Mesothelial cell of epicardium (in vitro differentiated cells): Measurements from ENCODE around the gene M1AP. TPM values are rescaled to one million over a fixed set of nuclear protein-coding genes. Genes with fewer than 3 reads are reported as not detected.

Experiments
- DNase-seq, 2 experiments: peaks; one replicate each; pipeline ENCODE4 v3.0.0; 2021; ENCODE audit warnings: low spot score in 2 of 2; ENCODE audit not compliant: unreplicated experiment in 2 of 2
- H3K27ac Mint-ChIP-seq: 2 replicates; pipeline ENCODE4 v1.8.0; 2021; ENCODE audit warnings: mixed read lengths
- H3K27me3 Mint-ChIP-seq: 2 replicates; pipeline ENCODE4 v1.8.0; 2021; ENCODE audit warnings: low read depth, mixed read lengths
- H3K36me3 Mint-ChIP-seq: 2 replicates; pipeline ENCODE4 v1.8.0; 2021; ENCODE audit warnings: mixed read lengths
- H3K4me1 Mint-ChIP-seq: 2 replicates; pipeline ENCODE4 v1.8.0; 2021; ENCODE audit warnings: mixed read lengths
- H3K4me3 Mint-ChIP-seq: 2 replicates; pipeline ENCODE4 v1.8.0; 2021; ENCODE audit warnings: mild to moderate bottlenecking, moderate library complexity, mixed read lengths
- H3K9me3 Mint-ChIP-seq: 2 replicates; pipeline ENCODE4 v1.8.0; 2021; ENCODE audit warnings: mixed read lengths
- CTCF ChIP-seq: fragments of 200-600 bp; sonication (generic); IDR thresholded peaks from one replicate; pipeline ENCODE4 v1.5.0; 2021; ENCODE audit warnings: antibody characterized with exemption; ENCODE audit not compliant: unreplicated experiment
- total RNA-seq: library from RNA; stranded (reverse); gene quantifications from 3 replicates; pipeline ENCODE4 v1.2.1, GENCODE V29; 2021

Gene M1AP
- total RNA-seq, 1 donor from 2014 or later = 7.4 TPM

- Mint-ChIP-seq H3K36me3 (no peaks in the 10 kb centered on the region), H3K27ac (no peak overlapping the region)
These were observed 131.5 kb downstream of the M1AP start for GRCh38 chr2:74516650-74517049.

GRCh38 chr2:74515981-74516633 is 132.0 kb downstream of the M1AP start:
- H3K4me3 Mint-ChIP-seq = peak overlapping the region; percentile 47
- DNase-seq = peak; percentile 40 to 62

More at GRCh38 chr2:74516650-74517049, 131.5 kb downstream of the M1AP start:
- H3K9me3 Mint-ChIP-seq = no peaks in the 10 kb centered on the region
- H3K4me1 Mint-ChIP-seq = peaks cover 6% of the 10 kb centered on the region
- DNase-seq = no peak
- H3K4me3 Mint-ChIP-seq = no peak overlapping the region
- H3K27me3 Mint-ChIP-seq = peaks cover 92% of the 10 kb centered on the region
- no peak for TF ChIP-seq CTCF

GRCh38 chr2:74515271-74515980 is 132.7 kb downstream of the M1AP start:
- no peaks in the 10 kb centered on the region for H3K9me3 Mint-ChIP-seq
- TF ChIP-seq CTCF = no peak
- H3K27me3 Mint-ChIP-seq = peaks cover 92% of the 10 kb centered on the region
- no peak overlapping the region for H3K27ac Mint-ChIP-seq
- H3K4me3 Mint-ChIP-seq = peak overlapping the region; percentile 31
- no peaks in the 10 kb centered on the region for H3K36me3 Mint-ChIP-seq
- no peak for DNase-seq
- H3K4me1 Mint-ChIP-seq = peaks cover 6% of the 10 kb centered on the region

More at GRCh38 chr2:74515981-74516633, 132.0 kb downstream of the M1AP start:
- no peaks in the 10 kb centered on the region for H3K36me3 Mint-ChIP-seq
- TF ChIP-seq CTCF = no peak
- H3K4me1 Mint-ChIP-seq = peaks cover 6% of the 10 kb centered on the region
- no peaks in the 10 kb centered on the region for H3K9me3 Mint-ChIP-seq
- peaks cover 93% of the 10 kb centered on the region for H3K27me3 Mint-ChIP-seq
- H3K27ac Mint-ChIP-seq = no peak overlapping the region

- TF ChIP-seq CTCF = no peak
- H3K4me1 Mint-ChIP-seq = peaks cover 6% of the 10 kb centered on the region
- DNase-seq = peak; percentile 30 to 42
- H3K4me3 Mint-ChIP-seq = peak within 1 kb of the TSS; percentile 28
- H3K27me3 Mint-ChIP-seq = peaks cover 92% of the 10 kb centered on the region
- H3K9me3 Mint-ChIP-seq = no peaks in the 10 kb centered on the region
- H3K27ac Mint-ChIP-seq = no peak within 1 kb of the TSS
- H3K36me3 Mint-ChIP-seq = no peaks in the 10 kb centered on the region
These were observed 133.5 kb downstream of the M1AP start, which contains the start of gene TLX2 for GRCh38 chr2:74514368-74515270. TLX2 (plus strand) TSS chr2:74514450; CDS start chr2:74514807, 357 bp downstream.

GRCh38 chr2:74513605-74514367 is 134.3 kb downstream of the M1AP start:
- peaks cover 6% of the 10 kb centered on the region for H3K4me1 Mint-ChIP-seq
- no peak overlapping the region for H3K4me3 Mint-ChIP-seq
- no peak for DNase-seq
- TF ChIP-seq CTCF = no peak
- no peaks in the 10 kb centered on the region for H3K36me3 Mint-ChIP-seq
- peaks cover 85% of the 10 kb centered on the region for H3K27me3 Mint-ChIP-seq
- no peak overlapping the region for H3K27ac Mint-ChIP-seq
- no peaks in the 10 kb centered on the region for H3K9me3 Mint-ChIP-seq
